ENCODE results near the gene ZNF324B.

GRCh38 chr19:58409010-58409790 is 42.2 kb upstream of the ZNF324B start:
- TF ChIP-seq CTCF (IDR thresholded peaks at IDR 0.05), result no peak
- TF ChIP-seq ZFX (IDR thresholded peaks at IDR 0.05; ENCODE audit: borderline replicate concordance), result no peak

All from 22Rv1 (cell line).